Type B pancreatic cell (in vitro differentiated cells): ENCODE data around the gene PAXIP1. TPM values are rescaled to one million over a fixed set of nuclear protein-coding genes. Genes with fewer than 3 reads are reported as not detected.
A peak's percentile ranks its signal among the peaks of the same experiment; 100 is the strongest.

ENCODE experiments used
- DNase-seq: peaks from one replicate; pipeline ENCODE4 v3.0.0; 2021; ENCODE audit warnings: mixed read lengths; ENCODE audit not compliant: unreplicated experiment; ENCODE audit errors: extremely low spot score
- H3K27ac Mint-ChIP-seq: 2 replicates; pipeline ENCODE4 v1.8.0; 2021; ENCODE audit warnings: mild to moderate bottlenecking, mixed read lengths
- H3K27me3 Mint-ChIP-seq: 2 replicates; pipeline ENCODE4 v1.8.0; 2021; ENCODE audit warnings: mixed read lengths
- H3K36me3 Mint-ChIP-seq: 2 replicates; pipeline ENCODE4 v1.8.0; 2021; ENCODE audit warnings: mixed read lengths
- H3K4me1 Mint-ChIP-seq: one replicate; pipeline ENCODE4 v1.8.0; 2021; ENCODE audit warnings: mixed read lengths; ENCODE audit not compliant: unreplicated experiment
- H3K4me3 Mint-ChIP-seq: 2 replicates; pipeline ENCODE4 v1.8.0; 2021; ENCODE audit warnings: mild to moderate bottlenecking, mixed read lengths
- H3K9me3 Mint-ChIP-seq: 2 replicates; pipeline ENCODE4 v1.8.0; 2021; ENCODE audit warnings: mixed read lengths
- CTCF ChIP-seq: fragments of 200-600 bp; sonication (generic); conservative IDR thresholded peaks from 2 replicates; pipeline ENCODE4 v1.5.0; 2021; ENCODE audit warnings: antibody characterized with exemption, mild to moderate bottlenecking
- total RNA-seq: library from RNA; stranded (reverse); gene quantifications from 2 replicates; pipeline ENCODE4 v1.2.1, GENCODE V29; 2021; ENCODE audit warnings: low replicate concordance

PAXIP1 gene
- total RNA-seq, 1 donor from 2014 or later: 21.1 TPM

DNA sequence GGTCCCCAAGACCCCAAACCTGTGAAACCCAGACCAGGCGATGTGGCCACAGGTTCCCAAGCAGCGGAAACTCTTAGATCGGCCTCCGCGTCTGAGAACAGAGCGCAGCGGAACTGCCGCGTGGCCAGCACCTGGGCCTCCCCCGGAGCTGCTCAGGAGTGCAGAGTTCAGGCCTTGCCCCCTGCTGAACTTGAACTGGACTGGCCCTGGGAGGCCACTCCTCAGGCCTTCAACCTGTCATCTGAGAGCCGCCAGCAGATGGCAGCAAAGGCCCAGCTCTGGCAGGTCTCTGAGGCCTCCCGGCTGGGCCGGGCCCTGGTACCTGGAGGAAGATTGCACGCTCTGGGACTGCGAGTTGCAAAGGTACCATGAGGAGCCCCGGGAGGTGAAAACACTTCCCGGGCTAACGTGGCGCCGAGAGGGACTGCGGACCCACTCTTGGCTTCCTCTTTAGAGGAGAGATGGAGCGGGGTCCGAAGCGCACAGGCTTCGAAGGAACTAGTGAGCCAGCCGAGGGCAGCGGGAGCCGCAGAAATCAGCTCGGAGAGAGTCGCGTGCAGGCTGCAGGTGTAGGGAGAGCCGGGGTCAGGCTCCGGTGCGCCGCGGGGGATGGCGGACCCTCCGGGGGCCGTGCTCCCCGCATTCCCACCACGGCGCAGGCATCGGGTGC, 89.2 kb downstream of the PAXIP1 start:
- H3K9me3 Mint-ChIP-seq: peaks cover 5% of the 10 kb centered on the region
- peak overlapping the region; percentile 75 for H3K4me3 Mint-ChIP-seq

GRCh38 chr7:154912871-154913637, 89.9 kb downstream of the PAXIP1 start:
- no peaks in the 10 kb centered on the region for H3K36me3 Mint-ChIP-seq
- H3K27me3 Mint-ChIP-seq: peaks cover 13% of the 10 kb centered on the region
- H3K9me3 Mint-ChIP-seq: peaks cover 10% of the 10 kb centered on the region
- no peak for DNase-seq
- H3K4me3 Mint-ChIP-seq: no peak overlapping the region
- H3K4me1 Mint-ChIP-seq: no peaks in the 10 kb centered on the region
- no peak for TF ChIP-seq CTCF
- H3K27ac Mint-ChIP-seq: no peak overlapping the region

More for the DNA sequence above, 89.2 kb downstream of the PAXIP1 start:
- H3K27ac Mint-ChIP-seq: peak overlapping the region; percentile 48
- peak; percentile 90 for DNase-seq
- no peaks in the 10 kb centered on the region for H3K4me1 Mint-ChIP-seq
- H3K36me3 Mint-ChIP-seq: no peaks in the 10 kb centered on the region
- peak; percentile 96 for TF ChIP-seq CTCF
- H3K27me3 Mint-ChIP-seq: peaks cover 13% of the 10 kb centered on the region

DNA sequence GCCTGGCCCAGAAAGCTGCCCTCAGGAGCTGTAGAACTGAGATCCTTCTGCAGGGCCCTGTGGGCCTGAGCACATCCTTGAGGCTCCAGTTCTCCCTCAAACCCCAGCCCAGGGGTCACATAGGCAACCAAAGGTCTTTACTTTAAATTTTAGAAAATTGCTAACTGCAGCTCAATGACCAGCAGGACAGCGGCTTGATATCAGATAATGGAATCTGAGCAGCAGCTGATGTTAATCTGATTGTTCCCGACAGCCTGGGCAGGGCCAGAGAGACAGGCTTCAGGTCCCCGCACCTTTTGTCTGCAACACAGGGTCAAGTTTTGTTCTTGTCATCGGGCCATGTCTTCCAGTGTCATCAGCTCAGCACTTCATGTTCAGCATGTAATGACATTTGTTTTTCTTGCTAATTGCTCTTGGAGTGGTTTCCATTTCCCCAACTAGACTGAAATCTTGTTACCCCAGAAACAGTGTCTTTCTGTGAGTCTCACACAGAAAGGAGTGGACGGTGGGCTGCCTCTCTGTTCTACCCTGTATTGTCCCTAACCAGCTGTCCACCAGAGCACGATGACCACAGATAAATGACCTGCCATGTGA, 91.0 kb downstream of the PAXIP1 start:
- Mint-ChIP-seq H3K9me3 (peaks cover 10% of the 10 kb centered on the region), H3K27me3 (peaks cover 14% of the 10 kb centered on the region), H3K27ac (no peak overlapping the region), H3K36me3 (no peaks in the 10 kb centered on the region), H3K4me3 (no peak overlapping the region), H3K4me1 (no peaks in the 10 kb centered on the region)
- no peak for DNase-seq
- no peak for TF ChIP-seq CTCF

DNA sequence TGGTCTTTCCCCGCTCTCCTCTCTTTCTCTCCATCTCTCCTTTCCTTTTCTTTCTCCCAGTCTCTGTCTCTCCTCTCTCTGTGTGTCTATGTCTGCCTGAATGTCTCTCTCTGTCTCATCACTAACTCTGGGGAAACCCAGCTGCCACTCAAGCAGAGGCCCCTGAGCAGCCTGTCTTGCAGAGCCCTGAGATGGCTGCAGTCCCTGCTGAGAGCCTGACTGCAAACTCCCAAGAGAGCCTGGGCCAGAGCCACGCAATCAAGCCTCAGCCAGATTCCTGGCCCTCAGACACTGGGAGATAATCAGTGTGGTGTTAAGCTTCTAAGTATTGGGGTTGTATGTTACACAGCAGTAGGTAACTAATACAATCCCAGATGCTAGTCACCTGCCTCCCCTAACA, 91.5 kb downstream of the PAXIP1 start:
- DNase-seq: no peak
- Mint-ChIP-seq H3K27me3 (peaks cover 14% of the 10 kb centered on the region), H3K4me1 (no peaks in the 10 kb centered on the region), H3K27ac (no peak overlapping the region), H3K4me3 (no peak overlapping the region), H3K36me3 (no peaks in the 10 kb centered on the region), H3K9me3 (peaks cover 10% of the 10 kb centered on the region)
- no peak for TF ChIP-seq CTCF

GRCh38 chr7:154910977-154911376, 91.9 kb downstream of the PAXIP1 start:
- peaks cover 10% of the 10 kb centered on the region for H3K9me3 Mint-ChIP-seq
- no peaks in the 10 kb centered on the region for H3K36me3 Mint-ChIP-seq
- H3K27ac Mint-ChIP-seq: no peak overlapping the region
- TF ChIP-seq CTCF: no peak
- no peaks in the 10 kb centered on the region for H3K4me1 Mint-ChIP-seq
- H3K4me3 Mint-ChIP-seq: no peak overlapping the region
- peaks cover 14% of the 10 kb centered on the region for H3K27me3 Mint-ChIP-seq
- no peak for DNase-seq
